Measurements from ENCODE around the gene ZNF143. TPM values are rescaled to one million over a fixed set of nuclear protein-coding genes. Genes with fewer than 3 reads are reported as not detected.

ZNF143 gene
- total RNA-seq = 10 to 100 TPM; 30.0 to 38.8 (median 34.5) TPM

- WGBS = under 1% methylated on average over 36 of the region's 45 CpGs
- Histone ChIP-seq H3K4me1 (peaks cover 22 to 35% (median 28%) of the 10 kb centered on the region in 4 donors), H3K27ac (replicated peaks in 1 of 4) (peak within 1 kb of the TSS; percentile 94 to 99 (median 97)), H3K9me3 (no peaks in the 10 kb centered on the region), H3K27me3 (no peaks in the 10 kb centered on the region), H3K36me3 (no peaks in the 10 kb centered on the region), H3K4me3 (peak within 1 kb of the TSS; percentile 73 to 94 (median 78))
- DNase-seq (ENCODE audit: extremely low spot score) = peak; percentile 100
- intact Hi-C loops (cut with DNase I) = loop anchor here (5.0 to 10.0 kb wide), 2 partner anchors 146 to 198 kb away; partner anchors contain the start of gene TMEM41B
- TF ChIP-seq CTCF (IDR thresholded peaks at IDR 0.05) = peak in 1 of 3 experiments; percentile 35
- no peak for TF ChIP-seq EP300 (IDR thresholded peaks at IDR 0.05)
- peak; percentile 98 for TF ChIP-seq POLR2A (IDR thresholded peaks at IDR 0.05; ENCODE audit: low read depth)
- peak; percentile 96 to 99 for TF ChIP-seq POLR2AphosphoS5 (IDR thresholded peaks at IDR 0.05)
Observed at GRCh38 chr11:9460322-9461062, at the start of gene ZNF143. Gene ZNF143 (plus strand): TSS chr11:9461012. CDS start chr11:9471309, 10,297 bp downstream.

GRCh38 chr11:9428706-9429105 is 32.1 kb upstream of the ZNF143 start:
- Histone ChIP-seq H3K4me1 (no peaks in the 10 kb centered on the region), H3K27me3 (no peaks in the 10 kb centered on the region), H3K36me3 (peaks cover 66 to 100% (median 95%) of the 10 kb centered on the region in 4 donors), H3K4me3 (no peak overlapping the region), H3K27ac (replicated peaks in 1 of 4) (no peak overlapping the region), H3K9me3 (no peaks in the 10 kb centered on the region)
- intact Hi-C loops (cut with DNase I) = no loop called here
- DNase-seq (ENCODE audit: extremely low spot score) = no peak
- 67% methylated on average over 1 of the region's 1 CpG for WGBS
- TF ChIP-seq POLR2AphosphoS5 (IDR thresholded peaks at IDR 0.05) (no peak), EP300 (IDR thresholded peaks at IDR 0.05) (no peak), CTCF (IDR thresholded peaks at IDR 0.05) (no peak), POLR2A (IDR thresholded peaks at IDR 0.05; ENCODE audit: low read depth) (no peak)

- Histone ChIP-seq H3K36me3 (peaks cover 75 to 100% (median 96%) of the 10 kb centered on the region in 4 donors), H3K4me3 (no peak overlapping the region), H3K27me3 (no peaks in the 10 kb centered on the region), H3K27ac (replicated peaks in 1 of 4) (no peak overlapping the region), H3K4me1 (no peaks in the 10 kb centered on the region), H3K9me3 (no peaks in the 10 kb centered on the region)
- WGBS = 85% methylated on average over 4 of the region's 4 CpGs
- intact Hi-C loops (cut with DNase I) = loop anchor here (5.0 kb wide), 1 partner anchor 64 kb away; no protein-coding TSS in a partner anchor
- TF ChIP-seq EP300 (IDR thresholded peaks at IDR 0.05) = no peak
- no peak for TF ChIP-seq POLR2A (IDR thresholded peaks at IDR 0.05; ENCODE audit: low read depth)
- TF ChIP-seq CTCF (IDR thresholded peaks at IDR 0.05) = no peak
- no peak for TF ChIP-seq POLR2AphosphoS5 (IDR thresholded peaks at IDR 0.05)
- DNase-seq (ENCODE audit: extremely low spot score) = no peak
Observed at GRCh38 chr11:9438611-9439010, 22.2 kb upstream of the ZNF143 start.

- no peak for TF ChIP-seq CTCF (IDR thresholded peaks at IDR 0.05)
- no peak for TF ChIP-seq POLR2AphosphoS5 (IDR thresholded peaks at IDR 0.05)
- intact Hi-C loops (cut with DNase I) = no loop called here
- DNase-seq (ENCODE audit: extremely low spot score) = no peak
- H3K4me1 ChIP-seq = no peaks in the 10 kb centered on the region
- no peaks in the 10 kb centered on the region for H3K27me3 ChIP-seq
- H3K4me3 ChIP-seq = no peak overlapping the region
- H3K27ac ChIP-seq (replicated peaks in 1 of 4) = no peak overlapping the region
- H3K9me3 ChIP-seq = no peaks in the 10 kb centered on the region
- whole genome bisulfite sequencing = 92% methylated on average over 4 of the region's 4 CpGs
- peaks cover 26 to 57% (median 54%) of the 10 kb centered on the region in 4 donors for H3K36me3 ChIP-seq
Observed at GRCh38 chr11:9446230-9446629, 14.6 kb upstream of the ZNF143 start.
